Caco-2 (cell line): ENCODE results near the gene LCLAT1. TPM values are rescaled to one million over a fixed set of nuclear protein-coding genes. Genes with fewer than 3 reads are reported as not detected.

Source experiments
- BruUV-seq: library from RNA; stranded (reverse); fragments of 400-500 nt; replicated peaks from 2 replicates; lab custom pipeline; 2021; lab: Mats Ljungman, UMichigan
- CTCF ChIA-PET: fragments of 300-600 bp; sonication (Branson Sonifier 250); formaldehyde crosslinking; loops from one replicate; lab custom pipeline; 2022; ENCODE audit warnings: antibody characterized with exemption; lab: Charles Lee
- POLR2A ChIA-PET: fragments of 300-600 bp; sonication (Branson Sonifier 250); formaldehyde crosslinking; loops from one replicate; lab custom pipeline; 2022; ENCODE audit warnings: antibody characterized with exemption; lab: Charles Lee
- DNase-seq, 2 experiments: peaks; one replicate each; pipeline versions ENCODE4 v3.0.0 to v3.0.0-alpha.2; 2020 to 2022
- H3K27me3 ChIP-seq: replicated peaks from 2 replicates; pipeline ENCODE4 v1.6.0; 2011; ENCODE audit warnings: low read length; ENCODE audit not compliant: control insufficient read depth, insufficient read depth
- H3K36me3 ChIP-seq: 2 replicates; pipeline ENCODE4 v1.5.1; 2011; ENCODE audit warnings: low read length; ENCODE audit not compliant: control insufficient read depth, insufficient read depth
- H3K4me1 ChIP-seq: fragments of 250-450 bp; sonication (Bioruptor Pico); 2 replicates; pipeline ENCODE4 v1.5.1; 2020; ENCODE audit warnings: mild to moderate bottlenecking
- H3K4me3 ChIP-seq: 2 replicates; pipeline ENCODE4 v1.5.1; 2011; ENCODE audit warnings: low read depth, mild to moderate bottlenecking, control low read depth, low read length
- H3K9me3 ChIP-seq: fragments of 250-450 bp; sonication (Bioruptor Pico); 2 replicates; pipeline ENCODE4 v1.5.1; 2020; ENCODE audit warnings: mild to moderate bottlenecking, moderate library complexity
- H3K27ac Mint-ChIP-seq: one replicate; pipeline ENCODE4 v1.8.0; 2022; ENCODE audit warnings: mixed read lengths; ENCODE audit not compliant: unreplicated experiment
- H3K27me3 Mint-ChIP-seq: one replicate; pipeline ENCODE4 v1.8.0; 2022; ENCODE audit warnings: mixed read lengths; ENCODE audit not compliant: insufficient read depth, unreplicated experiment
- H3K36me3 Mint-ChIP-seq: one replicate; pipeline ENCODE4 v1.8.0; 2022; ENCODE audit warnings: mild to moderate bottlenecking, mixed read lengths; ENCODE audit not compliant: insufficient read depth, unreplicated experiment
- H3K4me1 Mint-ChIP-seq: one replicate; pipeline ENCODE4 v1.8.0; 2022; ENCODE audit warnings: low read depth, mixed read lengths; ENCODE audit not compliant: unreplicated experiment
- H3K4me3 Mint-ChIP-seq: one replicate; pipeline ENCODE4 v1.8.0; 2022; ENCODE audit warnings: mild to moderate bottlenecking, moderate library complexity, mixed read lengths; ENCODE audit not compliant: unreplicated experiment
- H3K9me3 Mint-ChIP-seq: one replicate; pipeline ENCODE4 v1.8.0; 2022; ENCODE audit warnings: mixed read lengths; ENCODE audit not compliant: unreplicated experiment
- CTCF ChIP-seq, 2 experiments: fragments of 200-600 bp in 1 of 2; IDR thresholded peaks; 1 replicate in 1 of 2; 2 replicates in 1 of 2; pipeline versions ENCODE4 v1.5.1 to v1.8.0; 2011 to 2022; ENCODE audit warnings: antibody characterized with exemption in 1 of 2, control low read depth in 1 of 2, inconsistent platforms in 1 of 2, low read depth in 1 of 2, low read length in 1 of 2, mild to moderate bottlenecking in 1 of 2, moderate library complexity in 1 of 2; ENCODE audit not compliant: insufficient read depth in 1 of 2, severe bottlenecking in 1 of 2, unreplicated experiment in 1 of 2
- intact Hi-C: fragments of 100-400 bp; cut with micrococcal nuclease; formaldehyde crosslinking; loops from one replicate; pipeline ENCODE4 v1.10.0; 2022; ENCODE audit not compliant: unreplicated experiment
- total RNA-seq: library from RNA; stranded (reverse); gene quantifications from 2 replicates; pipeline ENCODE4 v1.2.3, GENCODE V29; 2022

Gene LCLAT1
- total RNA-seq, 1 experiment from 2014 or later: 52.2 TPM

GRCh38 chr2:30561349-30561748 is 114.3 kb downstream of the LCLAT1 start:
- no peaks in the 10 kb centered on the region for H3K9me3 Mint-ChIP-seq
- TF ChIP-seq CTCF (IDR thresholded peaks at IDR 0.05; ENCODE audit: insufficient read depth in 1 of 2, low read depth in 1 of 2, low read length in 1 of 2, severe bottlenecking in 1 of 2, unreplicated experiment in 1 of 2): no peak
- H3K36me3 Mint-ChIP-seq: peaks cover 6% of the 10 kb centered on the region
- no peaks in the 10 kb centered on the region for H3K4me1 Mint-ChIP-seq
- ChIA-PET CTCF (no interaction called here), POLR2A (no interaction called here)
- no peaks in the 10 kb centered on the region for H3K27me3 Mint-ChIP-seq
- Histone ChIP-seq H3K4me3 (no peak overlapping the region), H3K4me1 (no peaks in the 10 kb centered on the region), H3K9me3 (no peaks in the 10 kb centered on the region), H3K36me3 (no peaks in the 10 kb centered on the region), H3K27me3 (no peaks in the 10 kb centered on the region)
- H3K4me3 Mint-ChIP-seq: no peak overlapping the region
- no TSS peak for BruUV-seq
- H3K27ac Mint-ChIP-seq: no peak overlapping the region
- intact Hi-C loops: no loop called here
- DNase-seq: no peak

GRCh38 chr2:30565851-30566358 is 118.9 kb downstream of the LCLAT1 start:
- Mint-ChIP-seq H3K27ac (no peak overlapping the region), H3K27me3 (no peaks in the 10 kb centered on the region), H3K9me3 (no peaks in the 10 kb centered on the region), H3K4me3 (no peak overlapping the region), H3K4me1 (no peaks in the 10 kb centered on the region), H3K36me3 (peaks cover 12% of the 10 kb centered on the region)
- Histone ChIP-seq H3K4me3 (no peak overlapping the region), H3K36me3 (no peaks in the 10 kb centered on the region), H3K4me1 (no peaks in the 10 kb centered on the region), H3K9me3 (no peaks in the 10 kb centered on the region), H3K27me3 (no peaks in the 10 kb centered on the region)
- ChIA-PET CTCF (no interaction called here), POLR2A (no interaction called here)
- TF ChIP-seq CTCF (IDR thresholded peaks at IDR 0.05; ENCODE audit: insufficient read depth in 1 of 2, low read depth in 1 of 2, low read length in 1 of 2, severe bottlenecking in 1 of 2, unreplicated experiment in 1 of 2): no peak
- DNase-seq: no peak
- no TSS peak for BruUV-seq
- intact Hi-C loops: no loop called here

- POLR2A ChIA-PET: no interaction called here
- CTCF ChIA-PET: no interaction called here
- Mint-ChIP-seq H3K9me3 (no peaks in the 10 kb centered on the region), H3K27ac (no peak overlapping the region), H3K4me3 (no peak overlapping the region), H3K4me1 (no peaks in the 10 kb centered on the region), H3K27me3 (no peaks in the 10 kb centered on the region), H3K36me3 (peaks cover 13% of the 10 kb centered on the region)
- no peaks in the 10 kb centered on the region for H3K4me1 ChIP-seq
- no peaks in the 10 kb centered on the region for H3K27me3 ChIP-seq
- DNase-seq: no peak
- no peaks in the 10 kb centered on the region for H3K36me3 ChIP-seq
- no TSS peak for BruUV-seq
- no peak overlapping the region for H3K4me3 ChIP-seq
- intact Hi-C loops: no loop called here
- H3K9me3 ChIP-seq: no peaks in the 10 kb centered on the region
- TF ChIP-seq CTCF (IDR thresholded peaks at IDR 0.05; ENCODE audit: insufficient read depth in 1 of 2, low read depth in 1 of 2, low read length in 1 of 2, severe bottlenecking in 1 of 2, unreplicated experiment in 1 of 2): no peak
Measured at GRCh38 chr2:30566631-30567030, 119.6 kb downstream of the LCLAT1 start.
